HL-60 (cell line): Measurements from ENCODE around the gene WDR43.

ENCODE experiments used
- DNase-seq, 2 experiments: peaks; one replicate each; pipeline ENCODE4 v3.0.0-alpha.2; 2010 to 2020; ENCODE audit warnings: low read depth in 1 of 2, low spot score in 1 of 2
- H3K27ac ChIP-seq: fragments of 250-450 bp; sonication (Bioruptor Pico); replicated peaks from 2 replicates; pipeline ENCODE4 v1.5.1; 2020; ENCODE audit warnings: mild to moderate bottlenecking, moderate library complexity
- H3K27me3 ChIP-seq: fragments of 250-450 bp; sonication (Bioruptor Pico); 2 replicates; pipeline ENCODE4 v1.5.1; 2021; ENCODE audit warnings: mild to moderate bottlenecking, moderate library complexity; ENCODE audit not compliant: insufficient read depth, poor library complexity, severe bottlenecking
- H3K4me3 ChIP-seq: replicated peaks from 2 replicates; pipeline ENCODE4 v1.5.1; 2011; ENCODE audit warnings: mild to moderate bottlenecking, control low read depth, low read length; ENCODE audit not compliant: insufficient read depth
- CTCF ChIP-seq: IDR thresholded peaks from one replicate; pipeline ENCODE4 v1.5.1; 2011; ENCODE audit warnings: low read length, control low read depth, inconsistent platforms; ENCODE audit not compliant: insufficient read depth
- GABPA ChIP-seq: IDR thresholded peaks from 2 replicates; pipeline ENCODE4 v1.6.1; 2012; ENCODE audit warnings: low read depth
- POLR2AphosphoS5 ChIP-seq: IDR thresholded peaks from 2 replicates; pipeline ENCODE4 v1.6.1; 2012; ENCODE audit warnings: low read depth
- REST ChIP-seq: IDR thresholded peaks from 2 replicates; pipeline ENCODE4 v1.6.1; 2012; ENCODE audit warnings: low read depth; ENCODE audit not compliant: insufficient replicate concordance
- SPI1 ChIP-seq: IDR thresholded peaks from 2 replicates; pipeline ENCODE4 v1.6.1; 2012; ENCODE audit warnings: low read depth, mild to moderate bottlenecking, borderline replicate concordance

The WDR43 gene

GRCh38 chr2:28952836-28953211, 58.4 kb downstream of the WDR43 start:
- DNase-seq = peak; percentile 61 to 76
- peak overlapping the region; percentile 89 for H3K27ac ChIP-seq
- no peaks in the 10 kb centered on the region for H3K27me3 ChIP-seq
- no peak overlapping the region for H3K4me3 ChIP-seq
- TF ChIP-seq CTCF (no peak), REST (no peak), GABPA (no peak), POLR2AphosphoS5 (no peak; the same call in 1 of the 2 replicates), SPI1 (peak; percentile 95)

- DNase-seq = no peak
- H3K27me3 ChIP-seq = no peaks in the 10 kb centered on the region
- TF ChIP-seq REST (no peak), GABPA (no peak), POLR2AphosphoS5 (no peak), CTCF (no peak), SPI1 (no peak)
- H3K27ac ChIP-seq = no peak overlapping the region
- no peak overlapping the region for H3K4me3 ChIP-seq
These were observed 61.0 kb downstream of the WDR43 start for GRCh38 chr2:28955467-28955866.

GRCh38 chr2:28956415-28956826, 62.0 kb downstream of the WDR43 start:
- no peak for TF ChIP-seq GABPA
- no peak for TF ChIP-seq POLR2AphosphoS5
- TF ChIP-seq CTCF = peak; percentile 10
- no peaks in the 10 kb centered on the region for H3K27me3 ChIP-seq
- H3K27ac ChIP-seq = no peak overlapping the region
- peak; percentile 51 to 58 for DNase-seq
- H3K4me3 ChIP-seq = peak overlapping the region; percentile 1; the same call in 1 of the 2 replicates

- H3K4me3 ChIP-seq = peak overlapping the region; percentile 1; the same call in 1 of the 2 replicates
- no peak for DNase-seq
- no peak overlapping the region for H3K27ac ChIP-seq
- no peaks in the 10 kb centered on the region for H3K27me3 ChIP-seq
- no peak for TF ChIP-seq SPI1
- peak; percentile 11 for TF ChIP-seq CTCF
- no peak for TF ChIP-seq REST
- TF ChIP-seq GABPA = no peak
- no peak for TF ChIP-seq POLR2AphosphoS5
These were observed 62.4 kb downstream of the WDR43 start for GRCh38 chr2:28956890-28957289.
